ENCODE data around the gene GMDS. TPM values are rescaled to one million over a fixed set of nuclear protein-coding genes. Genes with fewer than 3 reads are reported as not detected.

Gene GMDS
- total and polyA plus RNA-seq, 2 donors (not counting 1 experiment from before 2014, with no cell fraction given): 12.7 to 34.5 TPM

DNA sequence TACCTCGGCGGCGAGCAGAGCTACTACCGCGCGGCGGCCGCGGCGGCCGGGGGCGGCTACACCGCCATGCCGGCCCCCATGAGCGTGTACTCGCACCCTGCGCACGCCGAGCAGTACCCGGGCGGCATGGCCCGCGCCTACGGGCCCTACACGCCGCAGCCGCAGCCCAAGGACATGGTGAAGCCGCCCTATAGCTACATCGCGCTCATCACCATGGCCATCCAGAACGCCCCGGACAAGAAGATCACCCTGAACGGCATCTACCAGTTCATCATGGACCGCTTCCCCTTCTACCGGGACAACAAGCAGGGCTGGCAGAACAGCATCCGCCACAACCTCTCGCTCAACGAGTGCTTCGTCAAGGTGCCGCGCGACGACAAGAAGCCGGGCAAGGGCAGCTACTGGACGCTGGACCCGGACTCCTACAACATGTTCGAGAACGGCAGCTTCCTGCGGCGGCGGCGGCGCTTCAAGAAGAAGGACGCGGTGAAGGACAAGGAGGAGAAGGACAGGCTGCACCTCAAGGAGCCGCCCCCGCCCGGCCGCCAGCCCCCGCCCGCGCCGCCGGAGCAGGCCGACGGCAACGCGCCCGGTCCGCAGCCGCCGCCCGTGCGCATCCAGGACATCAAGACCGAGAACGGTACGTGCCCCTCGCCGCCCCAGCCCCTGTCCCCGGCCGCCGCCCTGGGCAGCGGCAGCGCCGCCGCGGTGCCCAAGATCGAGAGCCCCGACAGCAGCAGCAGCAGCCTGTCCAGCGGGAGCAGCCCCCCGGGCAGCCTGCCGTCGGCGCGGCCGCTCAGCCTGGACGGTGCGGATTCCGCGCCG, 634.7 kb downstream of the GMDS start:
- Histone ChIP-seq H3K4me1 (ENCODE audit: control insufficient read depth, extremely low read depth, insufficient read depth, low read length) (no peaks in the 10 kb centered on the region), H3K27me3 (ENCODE audit: control insufficient read depth, insufficient read depth, low read length) (peaks cover 37% of the 10 kb centered on the region), H3K4me3 (replicated peaks in 1 of 4; ENCODE audit: control extremely low read depth in 1 of 4, insufficient read depth in 1 of 4, low read depth in 3 of 4, low read length in 4 of 4) (peak overlapping the region; percentile 55 to 67 (median 61)), H3K27ac (ENCODE audit: insufficient read depth, low read length) (peak overlapping the region; percentile 66), H3K9me3 (ENCODE audit: control insufficient read depth, insufficient read depth, low read depth, low read length) (no peaks in the 10 kb centered on the region), H2AFZ (ENCODE audit: low read length) (peak overlapping the region; percentile 58), H3K9ac (ENCODE audit: insufficient read depth, low read length) (peak overlapping the region; percentile 58), H3K36me3 (ENCODE audit: control insufficient read depth, insufficient read depth, low read length) (no peaks in the 10 kb centered on the region), H4K20me1 (ENCODE audit: control insufficient read depth, extremely low read depth, insufficient read depth, low read length) (no peaks in the 10 kb centered on the region), H3K4me2 (ENCODE audit: extremely low read depth, insufficient read depth, low read length) (peak overlapping the region; percentile 75), H3K79me2 (ENCODE audit: control insufficient read depth, insufficient read depth, low read length) (peaks cover 2% of the 10 kb centered on the region)
- TF ChIP-seq, protein P1, sequence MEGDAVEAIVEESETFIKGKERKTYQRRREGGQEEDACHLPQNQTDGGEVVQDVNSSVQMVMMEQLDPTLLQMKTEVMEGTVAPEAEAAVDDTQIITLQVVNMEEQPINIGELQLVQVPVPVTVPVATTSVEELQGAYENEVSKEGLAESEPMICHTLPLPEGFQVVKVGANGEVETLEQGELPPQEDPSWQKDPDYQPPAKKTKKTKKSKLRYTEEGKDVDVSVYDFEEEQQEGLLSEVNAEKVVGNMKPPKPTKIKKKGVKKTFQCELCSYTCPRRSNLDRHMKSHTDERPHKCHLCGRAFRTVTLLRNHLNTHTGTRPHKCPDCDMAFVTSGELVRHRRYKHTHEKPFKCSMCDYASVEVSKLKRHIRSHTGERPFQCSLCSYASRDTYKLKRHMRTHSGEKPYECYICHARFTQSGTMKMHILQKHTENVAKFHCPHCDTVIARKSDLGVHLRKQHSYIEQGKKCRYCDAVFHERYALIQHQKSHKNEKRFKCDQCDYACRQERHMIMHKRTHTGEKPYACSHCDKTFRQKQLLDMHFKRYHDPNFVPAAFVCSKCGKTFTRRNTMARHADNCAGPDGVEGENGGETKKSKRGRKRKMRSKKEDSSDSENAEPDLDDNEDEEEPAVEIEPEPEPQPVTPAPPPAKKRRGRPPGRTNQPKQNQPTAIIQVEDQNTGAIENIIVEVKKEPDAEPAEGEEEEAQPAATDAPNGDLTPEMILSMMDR (conservative IDR thresholded peaks at IDR 0.05 in 1 of 2, IDR thresholded peaks at IDR 0.05 in 1 of 2; ENCODE audit: low read depth in 1 of 2, low read length in 2 of 2): no peak
- TF ChIP-seq EZH2 (IDR thresholded peaks at IDR 0.05; ENCODE audit: low read length, missing control alignments): no peak
- DNase-seq (ENCODE audit: low read depth in 2 of 2): peak; percentile 36 to 45

DNA sequence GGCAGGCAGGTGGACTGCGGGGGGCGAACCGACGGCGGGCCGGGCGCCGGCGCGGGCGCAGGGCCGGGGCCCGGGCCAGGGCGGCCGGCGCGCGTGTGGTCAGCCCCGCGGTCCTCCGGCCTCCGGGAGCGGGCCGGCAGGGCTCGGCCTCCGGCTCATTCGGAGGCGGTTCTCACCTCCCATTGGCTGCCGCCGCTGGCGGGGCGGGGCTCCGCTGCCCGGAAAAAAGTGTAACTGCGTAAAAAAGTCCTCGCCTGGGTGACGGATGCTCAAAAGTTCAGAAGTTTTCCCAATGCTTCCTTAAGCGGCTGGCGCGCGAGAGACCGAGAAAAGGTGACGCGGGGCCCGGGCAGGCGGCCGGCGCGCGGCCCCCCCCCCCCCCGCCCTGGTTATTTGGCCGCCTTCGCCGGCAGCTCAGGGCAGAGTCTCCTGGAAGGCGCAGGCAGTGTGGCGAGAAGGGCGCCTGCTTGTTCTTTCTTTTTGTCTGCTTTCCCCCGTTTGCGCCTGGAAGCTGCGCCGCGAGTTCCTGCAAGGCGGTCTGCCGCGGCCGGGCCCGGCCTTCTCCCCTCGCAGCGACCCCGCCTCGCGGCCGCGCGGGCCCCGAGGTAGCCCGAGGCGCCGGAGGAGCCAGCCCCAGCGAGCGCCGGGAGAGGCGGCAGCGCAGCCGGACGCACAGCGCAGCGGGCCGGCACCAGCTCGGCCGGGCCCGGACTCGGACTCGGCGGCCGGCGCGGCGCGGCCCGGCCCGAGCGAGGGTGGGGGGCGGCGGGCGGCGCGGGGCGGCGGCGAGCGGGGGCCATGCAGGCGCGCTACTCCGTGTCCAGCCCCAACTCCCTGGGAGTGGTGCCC, 635.5 kb downstream of the GMDS start, which contains the start of gene FOXC1:
FOXC1 (plus strand) TSS at position 268 of the 849 bp plus-strand sequence; CDS start at position 799, 531 bp downstream.
- H3K4me1 ChIP-seq (ENCODE audit: control insufficient read depth, extremely low read depth, insufficient read depth, low read length): no peaks in the 10 kb centered on the region

More for the DNA sequence above, 635.5 kb downstream of the GMDS start, which contains the start of gene FOXC1:
- peak; percentile 86 to 91 for DNase-seq (ENCODE audit: low read depth in 2 of 2)
- Histone ChIP-seq H3K9me3 (ENCODE audit: control insufficient read depth, insufficient read depth, low read depth, low read length) (no peaks in the 10 kb centered on the region), H3K4me2 (ENCODE audit: extremely low read depth, insufficient read depth, low read length) (peak within 1 kb of the TSS; percentile 75), H2AFZ (ENCODE audit: low read length) (peak within 1 kb of the TSS; percentile 58), H3K9ac (ENCODE audit: insufficient read depth, low read length) (peak within 1 kb of the TSS; percentile 63), H3K36me3 (ENCODE audit: control insufficient read depth, insufficient read depth, low read length) (no peaks in the 10 kb centered on the region), H4K20me1 (ENCODE audit: control insufficient read depth, extremely low read depth, insufficient read depth, low read length) (no peaks in the 10 kb centered on the region), H3K79me2 (ENCODE audit: control insufficient read depth, insufficient read depth, low read length) (peaks cover 2% of the 10 kb centered on the region), H3K27me3 (ENCODE audit: control insufficient read depth, insufficient read depth, low read length) (peaks cover 45% of the 10 kb centered on the region), H3K27ac (ENCODE audit: insufficient read depth, low read length) (peak within 1 kb of the TSS; percentile 67), H3K4me3 (replicated peaks in 1 of 4; ENCODE audit: control extremely low read depth in 1 of 4, insufficient read depth in 1 of 4, low read depth in 3 of 4, low read length in 4 of 4) (peak within 1 kb of the TSS; percentile 55 to 67 (median 61))
- no peak for TF ChIP-seq EZH2 (IDR thresholded peaks at IDR 0.05; ENCODE audit: low read length, missing control alignments)
- TF ChIP-seq, protein P1 (conservative IDR thresholded peaks at IDR 0.05 in 1 of 2, IDR thresholded peaks at IDR 0.05 in 1 of 2; ENCODE audit: low read depth in 1 of 2, low read length in 2 of 2): no peak

All from fibroblast of lung (primary cell).